OCI-LY7 (cell line): Measurements from ENCODE around the gene TMEM229A. TPM values are rescaled to one million over a fixed set of nuclear protein-coding genes. Genes with fewer than 3 reads are reported as not detected.

Experiments
- BruUV-seq: library from RNA; stranded (reverse); fragments of 400-500 nt; replicated peaks from 2 replicates; lab custom pipeline; 2021; lab: Mats Ljungman, UMichigan
- CTCF ChIA-PET: fragments of 300-600 bp; sonication (Branson Sonifier 250); formaldehyde crosslinking; loops from one replicate; lab custom pipeline; 2022; ENCODE audit warnings: antibody characterized with exemption; ENCODE audit not compliant: unreplicated experiment; lab: Charles Lee
- POLR2A ChIA-PET: fragments of 300-600 bp; sonication (Branson Sonifier 250); formaldehyde crosslinking; loops from one replicate; lab custom pipeline; 2022; ENCODE audit warnings: antibody characterized with exemption; lab: Charles Lee
- DNase-seq: peaks from one replicate; pipeline ENCODE4 v3.0.0-alpha.2; 2015; ENCODE audit warnings: low spot score
- H2AFZ ChIP-seq: fragments of 200-600 bp; sonication (generic), shearing (Covaris generic); 2 replicates; pipeline ENCODE4 v1.6.1; 2014; ENCODE audit warnings: mild to moderate bottlenecking, antibody characterized with exemption, low read length, moderate library complexity
- H3K27ac ChIP-seq: fragments of 200-600 bp; sonication (generic); 2 replicates; pipeline ENCODE4 v1.5.1; 2014; ENCODE audit warnings: mixed run types, low read depth, mild to moderate bottlenecking, moderate library complexity, low read length, inconsistent platforms; ENCODE audit not compliant: poor library complexity, severe bottlenecking
- H3K36me3 ChIP-seq: fragments of 200-600 bp; sonication (generic); 2 replicates; pipeline ENCODE4 v1.6.1; 2014; ENCODE audit warnings: mild to moderate bottlenecking, antibody characterized with exemption, low read length, moderate library complexity, mixed read lengths; ENCODE audit not compliant: insufficient read depth
- H3K4me1 ChIP-seq: fragments of 200-600 bp; sonication (generic); 2 replicates; pipeline ENCODE4 v1.5.1; 2014; ENCODE audit warnings: mild to moderate bottlenecking, low read length; ENCODE audit not compliant: insufficient read depth, poor library complexity, severe bottlenecking
- H3K4me2 ChIP-seq: fragments of 200-600 bp; sonication (generic); 2 replicates; pipeline ENCODE4 v1.6.1; 2014; ENCODE audit warnings: mild to moderate bottlenecking, low read length
- H3K4me3 ChIP-seq: fragments of 200-600 bp; sonication (generic); 2 replicates; pipeline ENCODE4 v1.5.1; 2014; ENCODE audit warnings: mild to moderate bottlenecking, low read depth, low read length; ENCODE audit not compliant: poor library complexity, severe bottlenecking
- H3K79me2 ChIP-seq: fragments of 200-600 bp; sonication (generic); 2 replicates; pipeline ENCODE4 v1.6.1; 2016; ENCODE audit warnings: low read depth, mild to moderate bottlenecking, low read length, moderate library complexity, mixed read lengths; ENCODE audit not compliant: insufficient read depth
- H3K9me2 ChIP-seq: fragments of 200-600 bp; sonication (generic); 2 replicates; pipeline ENCODE4 v1.6.1; 2016; ENCODE audit warnings: mild to moderate bottlenecking, low read length, mixed read lengths; ENCODE audit not compliant: insufficient read depth
- H3K9me3 ChIP-seq: fragments of 200-600 bp; sonication (generic); 2 replicates; pipeline ENCODE4 v1.6.1; 2014; ENCODE audit warnings: mild to moderate bottlenecking, mixed run types, low read length, mixed read lengths
- H4K20me1 ChIP-seq: fragments of 200-600 bp; sonication (generic); 2 replicates; pipeline ENCODE4 v1.6.1; 2014; ENCODE audit warnings: mild to moderate bottlenecking, antibody characterized with exemption, low read length, moderate library complexity, mixed read lengths; ENCODE audit not compliant: insufficient read depth
- CTCF ChIP-seq: fragments of 200-600 bp; sonication (generic); conservative IDR thresholded peaks from 2 replicates; pipeline ENCODE4 v1.5.1; 2014; ENCODE audit warnings: mild to moderate bottlenecking, antibody characterized with exemption, low read length, moderate library complexity, mixed read lengths
- EZH2phosphoT487 ChIP-seq: fragments of 200-600 bp; sonication (generic); IDR thresholded peaks from 2 replicates; pipeline ENCODE4 v1.6.1; 2018; ENCODE audit warnings: low read depth, borderline replicate concordance, mild to moderate bottlenecking, mixed run types, antibody characterized with exemption, low read length, moderate library complexity, mixed read lengths
- intact Hi-C: fragments of 100-400 bp; cut with micrococcal nuclease; formaldehyde crosslinking; loops from one replicate; pipeline ENCODE4 v1.10.0; 2022; ENCODE audit not compliant: unreplicated experiment
- total RNA-seq, 2 experiments: library from RNA; depleted of rRNA in 1 of 2; stranded (reverse); fragments of >200 nt in 1 of 2; shearing (Covaris generic) in 1 of 2; gene quantifications; 2 replicates each; pipeline ENCODE4 v1.2.3, GENCODE V29; 2014 to 2022

The TMEM229A gene
- total RNA-seq, 2 experiments from 2014 or later, result not detected

- intact Hi-C loops, result no loop called here
- no peaks in the 10 kb centered on the region for H3K4me1 ChIP-seq
- no peak overlapping the region for H2AFZ ChIP-seq
- no peaks in the 10 kb centered on the region for H3K9me2 ChIP-seq
- DNase-seq, result no peak
- ChIA-PET CTCF (no interaction called here), POLR2A (no interaction called here)
- no peaks in the 10 kb centered on the region; the same call in 1 of the 2 replicates for H4K20me1 ChIP-seq
- no peaks in the 10 kb centered on the region for H3K79me2 ChIP-seq
- no peak overlapping the region for H3K4me3 ChIP-seq
- no peak overlapping the region for H3K4me2 ChIP-seq
- no TSS peak for BruUV-seq
- TF ChIP-seq CTCF (no peak), EZH2phosphoT487 (no peak)
- no peaks in the 10 kb centered on the region for H3K9me3 ChIP-seq
- H3K27ac ChIP-seq, result no peak overlapping the region
- H3K36me3 ChIP-seq, result no peaks in the 10 kb centered on the region
Observed at GRCh38 chr7:124072603-124073309, 39.9 kb upstream of the TMEM229A start.

DNA sequence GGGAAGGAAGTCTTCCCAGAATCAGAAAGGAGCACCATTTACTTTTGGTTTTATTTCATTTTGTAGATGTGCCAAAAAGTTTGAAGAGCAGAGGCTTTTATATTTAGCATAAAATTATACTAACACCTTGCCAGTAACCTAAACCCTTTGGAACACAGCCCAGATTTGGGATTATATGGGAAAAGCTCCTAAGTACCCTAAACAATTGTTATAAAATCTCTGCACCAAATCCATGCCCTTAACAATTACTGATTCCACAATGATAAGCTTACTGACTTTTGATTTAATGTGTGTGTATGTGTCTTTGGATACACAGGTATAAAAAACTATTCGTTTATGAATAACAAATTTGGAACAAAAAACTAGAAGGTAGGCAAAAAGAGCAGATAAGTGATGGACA, 39.0 kb upstream of the TMEM229A start:
- no peak overlapping the region for H3K4me3 ChIP-seq
- no peaks in the 10 kb centered on the region for H3K36me3 ChIP-seq
- no peak overlapping the region for H3K4me2 ChIP-seq
- intact Hi-C loops, result no loop called here
- ChIA-PET CTCF (interaction anchor here (0.6 kb wide), 1 partner anchor 857 kb away, joined by 3 read pairs; no protein-coding TSS in a partner anchor), POLR2A (interaction anchor here (0.7 kb wide), 1 partner anchor 155 kb away, joined by 3 read pairs; no protein-coding TSS in a partner anchor)
- DNase-seq, result no peak
- TF ChIP-seq CTCF, result no peak
- no peak for TF ChIP-seq EZH2phosphoT487
- H3K9me2 ChIP-seq, result no peaks in the 10 kb centered on the region
- no peak overlapping the region for H2AFZ ChIP-seq
- no peak overlapping the region for H3K27ac ChIP-seq
- no TSS peak for BruUV-seq
- no peaks in the 10 kb centered on the region for H3K4me1 ChIP-seq
- H3K9me3 ChIP-seq, result no peaks in the 10 kb centered on the region
- no peaks in the 10 kb centered on the region; the same call in 1 of the 2 replicates for H4K20me1 ChIP-seq
- no peaks in the 10 kb centered on the region for H3K79me2 ChIP-seq

DNA sequence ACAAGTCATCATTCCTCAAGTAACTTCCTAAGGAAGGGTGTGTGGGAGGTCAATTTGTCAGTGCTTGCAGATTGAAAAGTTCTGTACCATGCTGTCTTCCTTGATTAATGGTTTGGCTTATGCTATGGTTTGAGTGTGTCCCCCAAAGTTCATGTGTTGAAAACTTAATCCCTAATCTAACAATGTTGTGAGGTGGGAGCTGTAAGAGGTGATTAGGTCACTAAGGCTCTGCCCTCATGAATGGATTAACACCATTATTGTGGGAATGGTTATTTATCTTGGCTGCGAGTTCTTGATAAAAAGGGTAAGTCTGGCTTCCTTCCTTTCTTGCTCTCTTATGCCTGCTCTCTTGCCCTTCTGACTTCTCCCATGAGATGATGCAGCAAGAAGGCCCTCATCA, 29.3 kb upstream of the TMEM229A start:
- intact Hi-C loops, result no loop called here
- Histone ChIP-seq H3K36me3 (no peaks in the 10 kb centered on the region), H2AFZ (no peak overlapping the region), H3K4me3 (no peak overlapping the region), H3K4me1 (no peaks in the 10 kb centered on the region), H3K9me2 (no peaks in the 10 kb centered on the region), H3K9me3 (no peaks in the 10 kb centered on the region), H4K20me1 (no peaks in the 10 kb centered on the region), H3K79me2 (no peaks in the 10 kb centered on the region), H3K4me2 (no peak overlapping the region), H3K27ac (no peak overlapping the region)
- ChIA-PET POLR2A (no interaction called here), CTCF (no interaction called here)
- no peak for TF ChIP-seq CTCF
- DNase-seq, result no peak
- BruUV-seq, result no TSS peak
